Peyer's patch (tissue), 4 donors: ENCODE results near the gene LRRC75A.

Source experiments
- CTCF ChIP-seq, 6 experiments: fragments of 450-650 bp in 4 of 6; fragments of 200-600 bp in 2 of 6; sonication (generic) in 1 of 6; IDR thresholded peaks; one replicate each; pipeline ENCODE4 v1.5.1; 2017 to 2019; ENCODE audit warnings: antibody characterized with exemption in 6 of 6, mild to moderate bottlenecking in 3 of 6, moderate library complexity in 1 of 6
- POLR2A ChIP-seq, 2 donors: fragments of 450-650 bp; IDR thresholded peaks; one replicate each; pipeline ENCODE4 v1.5.1; 2017; ENCODE audit warnings: antibody characterized with exemption in 2 of 2, mild to moderate bottlenecking in 2 of 2, moderate library complexity in 2 of 2

- TF ChIP-seq CTCF (IDR thresholded peaks at IDR 0.05) (no peak), POLR2A (IDR thresholded peaks at IDR 0.05) (no peak)
These were observed 66.8 kb downstream of the LRRC75A start for GRCh38 chr17:16425202-16425601.
